GM18505 (cell line): Measurements from ENCODE around the gene SLC2A10.

ENCODE experiments used
- ATAC-seq: cut with Tn5 transposase; IDR thresholded peaks from one replicate; pipeline ENCODE4 v1.9.1; 2021; ENCODE audit not compliant: unreplicated experiment
- POLR2A ChIP-seq: IDR thresholded peaks from 4 replicates; pipeline ENCODE4 v1.6.1; 2011; ENCODE audit warnings: borderline replicate concordance; ENCODE audit not compliant: insufficient read depth, insufficient read length; ENCODE audit errors: extremely low read depth

Gene SLC2A10

DNA sequence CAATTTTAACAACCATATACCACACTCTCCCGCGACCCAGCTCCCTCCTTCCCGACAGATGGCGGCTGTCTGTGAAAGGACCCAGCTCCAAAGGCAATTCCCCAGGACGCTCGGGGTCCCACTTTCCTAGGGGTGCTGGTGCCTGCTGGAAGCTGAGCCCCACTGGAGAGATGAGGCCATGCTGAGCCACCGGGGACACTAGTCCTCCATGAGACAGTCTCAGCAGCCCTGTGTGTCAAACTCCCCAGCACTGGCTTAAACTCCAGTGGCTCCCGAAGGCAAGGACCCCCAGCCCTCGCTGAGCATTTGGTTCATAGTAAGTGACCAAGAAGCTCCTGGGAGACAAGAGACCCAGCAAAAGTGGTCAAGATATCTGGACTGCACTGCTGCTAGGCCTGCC, 52.1 kb downstream of the SLC2A10 start:
- ATAC-seq: no peak
- TF ChIP-seq POLR2A: no peak

DNA sequence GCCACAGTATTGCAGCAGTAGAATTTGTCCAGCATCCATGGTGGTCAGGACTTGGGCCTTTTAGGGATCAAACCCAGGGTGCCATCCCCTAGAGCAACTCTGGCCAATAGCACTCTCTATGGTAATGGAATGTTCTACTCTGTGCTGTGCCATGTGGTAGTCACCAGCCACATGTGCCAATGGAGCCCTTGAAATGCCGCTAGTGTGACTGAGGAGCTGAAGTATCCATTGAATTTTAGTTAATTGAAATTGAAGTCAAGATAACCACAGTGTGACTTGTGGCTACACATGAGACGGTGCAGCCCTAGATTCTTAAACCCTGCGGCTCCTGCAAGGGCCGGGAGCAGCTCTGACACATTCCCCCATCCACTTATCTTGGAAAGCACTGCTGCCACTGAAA, 54.6 kb downstream of the SLC2A10 start:
- TF ChIP-seq POLR2A: no peak
- ATAC-seq: no peak

DNA sequence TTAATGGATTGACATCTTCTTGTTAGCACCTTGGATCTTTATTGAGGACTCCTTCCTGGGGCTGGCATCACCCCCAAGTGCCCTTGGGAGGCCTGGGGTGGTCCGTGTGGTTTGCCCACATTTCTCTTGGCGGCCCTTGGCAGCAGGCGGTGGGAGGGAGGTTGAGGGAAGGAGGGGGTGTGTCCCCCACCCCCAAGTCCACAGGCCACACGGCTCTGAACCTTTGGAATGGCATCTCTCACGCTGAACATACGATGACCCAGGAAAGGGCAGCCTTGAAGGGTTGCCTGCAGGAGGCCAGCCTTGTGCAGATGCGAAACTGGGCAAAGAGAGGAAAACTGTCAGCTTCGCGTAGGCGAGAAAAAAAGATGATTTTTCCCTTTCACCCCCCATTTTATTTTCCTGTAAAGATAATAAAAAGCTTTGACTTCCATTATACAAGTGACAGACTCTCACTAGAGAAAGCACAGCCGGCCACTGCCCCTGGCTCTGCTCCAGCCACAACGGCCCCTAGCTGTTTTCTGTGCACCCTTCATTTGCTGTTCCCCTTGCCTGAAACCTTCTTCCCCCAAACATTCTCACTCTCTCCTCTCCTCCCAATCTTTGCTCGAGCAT, 56.2 kb downstream of the SLC2A10 start:
- no peak for TF ChIP-seq POLR2A
- no peak for ATAC-seq

DNA sequence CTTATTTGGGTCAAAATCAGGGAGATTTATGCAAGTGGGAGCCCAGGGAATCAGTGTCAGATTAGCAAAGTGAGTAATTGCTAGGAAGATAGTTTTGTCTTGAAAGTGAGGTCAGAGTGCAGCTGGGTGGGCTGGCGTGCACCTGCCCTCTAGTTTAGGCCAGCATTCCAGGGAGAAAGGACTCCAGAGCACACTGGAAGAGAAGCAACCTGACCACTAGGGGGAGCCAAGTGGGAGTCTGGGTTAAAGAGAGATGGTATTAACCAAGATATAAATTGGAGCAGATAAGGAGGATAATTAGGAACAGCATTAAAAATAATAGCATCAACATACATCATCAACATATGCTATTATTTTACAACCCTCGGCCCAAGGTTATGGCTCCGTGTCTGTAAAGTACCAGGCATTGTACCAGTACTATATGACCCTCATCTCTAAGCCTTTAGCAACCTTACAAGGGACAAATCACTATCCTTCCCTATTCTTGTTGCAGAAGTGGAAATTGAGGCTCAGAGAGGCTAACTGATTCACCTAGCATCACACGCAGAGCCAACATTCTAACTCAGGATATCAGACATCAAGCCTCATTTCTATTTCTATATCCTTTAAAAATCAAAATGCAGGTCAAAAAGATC, 57.8 kb downstream of the SLC2A10 start:
- ATAC-seq: no peak

DNA sequence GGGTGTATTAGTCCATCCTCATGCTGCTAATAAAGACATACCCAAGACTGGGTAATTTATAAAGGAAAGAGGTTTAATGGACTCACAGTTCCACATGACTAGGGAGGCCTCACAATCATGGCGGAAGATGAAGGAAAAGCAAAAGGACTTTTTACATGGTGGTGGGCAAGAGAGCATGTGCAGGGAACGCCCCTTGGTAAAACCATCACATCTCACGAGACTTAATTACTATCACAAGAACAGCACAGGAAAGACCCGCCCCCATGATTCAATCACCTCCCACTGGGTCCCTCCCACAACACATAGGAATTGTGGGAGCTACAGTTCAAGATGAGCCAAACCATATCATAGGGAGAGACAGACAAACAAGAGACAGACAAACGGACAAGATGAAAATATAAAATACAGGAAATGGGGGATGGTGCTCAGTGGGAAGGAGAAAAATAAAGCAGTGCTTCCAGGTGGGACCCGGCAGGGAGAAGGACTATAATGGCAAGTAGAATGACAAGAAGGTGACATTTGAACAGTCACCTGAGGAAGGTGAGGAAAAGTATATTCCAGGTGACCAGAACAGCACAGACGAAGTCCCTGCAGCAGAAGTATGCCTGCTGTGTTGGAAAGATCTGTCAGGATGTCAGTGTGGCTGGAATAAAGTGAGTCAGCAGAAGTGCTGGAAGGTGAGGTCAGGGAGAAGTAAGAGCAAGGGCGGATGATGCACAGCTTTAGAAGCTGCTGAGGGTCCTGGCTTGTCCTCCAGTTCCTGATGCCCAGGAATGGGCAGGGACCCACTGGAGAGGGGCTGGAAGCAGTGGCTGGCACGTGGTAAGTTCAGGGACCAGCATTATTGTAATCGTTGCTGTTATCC, 61.1 kb downstream of the SLC2A10 start:
- no peak for ATAC-seq
- TF ChIP-seq POLR2A: no peak

More for the DNA sequence above, 57.8 kb downstream of the SLC2A10 start:
- no peak for TF ChIP-seq POLR2A

DNA sequence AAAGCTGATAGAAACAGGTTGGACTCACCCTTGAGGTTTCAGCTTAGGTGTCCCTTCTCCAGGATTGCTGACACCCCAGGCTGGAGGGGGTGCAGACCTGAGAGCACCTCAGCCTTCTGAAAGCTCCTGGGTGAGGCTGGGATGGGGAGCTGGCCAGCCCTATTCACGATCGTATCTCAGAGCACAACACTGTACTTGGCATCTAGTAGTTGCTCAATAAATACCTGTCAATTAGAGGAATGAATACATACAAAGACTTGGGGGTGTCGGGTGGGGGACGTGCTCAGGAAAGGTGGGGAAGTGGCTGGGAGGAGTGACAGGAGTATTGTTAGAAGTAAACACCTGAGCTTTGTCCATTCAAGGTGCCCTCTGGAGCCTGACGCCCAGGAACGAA, 61.7 kb downstream of the SLC2A10 start:
- TF ChIP-seq POLR2A: no peak
- no peak for ATAC-seq

DNA sequence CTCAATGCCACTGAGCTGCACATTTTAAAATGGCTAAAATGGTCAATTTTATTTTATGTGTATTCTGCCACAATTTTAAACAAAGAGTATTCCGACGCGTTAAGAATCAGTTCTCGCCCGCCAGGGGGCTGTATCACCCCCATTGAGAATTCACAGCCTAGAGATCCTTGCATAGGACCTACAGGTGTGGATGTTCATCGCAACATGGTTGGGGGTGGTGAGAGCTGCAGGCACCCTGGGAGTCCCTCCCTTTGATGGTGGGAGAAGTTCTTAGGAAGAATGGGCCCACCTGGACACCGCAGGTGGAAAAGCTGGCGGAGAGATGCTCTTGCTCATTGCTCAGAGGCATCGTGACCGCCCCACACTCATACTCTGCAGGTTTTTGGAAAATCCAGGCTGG, 63.5 kb downstream of the SLC2A10 start:
- no peak for TF ChIP-seq POLR2A
- ATAC-seq: no peak

DNA sequence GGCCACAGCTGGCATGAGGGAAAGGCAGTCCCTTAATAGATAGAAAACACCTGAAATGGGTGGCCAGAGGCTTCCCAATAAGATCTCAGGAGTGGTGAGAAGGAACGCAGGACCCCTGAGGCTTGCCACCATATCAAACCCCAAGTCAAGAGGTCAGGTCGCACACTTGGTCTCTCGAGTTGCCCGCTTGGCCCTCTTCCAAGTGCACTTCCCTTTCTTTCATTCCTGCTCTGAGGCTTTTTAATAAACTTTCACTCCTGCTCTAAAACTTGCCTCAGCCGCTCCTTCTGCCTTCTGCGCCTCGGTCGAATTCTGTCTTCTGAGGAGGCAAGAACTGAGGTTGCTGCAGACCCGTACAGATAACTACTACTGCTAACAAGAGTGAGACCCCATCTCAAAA, 64.2 kb downstream of the SLC2A10 start:
- ATAC-seq: no peak
- no peak for TF ChIP-seq POLR2A

DNA sequence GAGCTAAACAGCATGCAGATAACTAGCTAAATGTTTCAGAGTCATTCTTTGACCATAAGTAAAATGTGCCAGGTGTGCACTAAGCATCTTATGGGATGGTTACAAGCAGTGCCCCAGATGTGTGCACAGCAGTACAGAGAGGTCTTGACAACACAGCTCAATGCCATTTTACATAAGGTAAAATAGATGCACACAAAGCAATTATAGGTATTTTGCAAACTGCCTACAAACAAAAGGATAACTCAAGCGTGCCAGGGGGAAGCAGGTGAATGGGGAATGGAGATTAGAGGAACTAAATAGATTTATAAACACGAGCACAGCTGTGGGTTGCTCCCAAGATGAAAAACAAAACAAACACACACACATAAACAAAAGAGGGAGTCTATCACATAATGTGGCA, 64.8 kb downstream of the SLC2A10 start:
- no peak for TF ChIP-seq POLR2A
- no peak for ATAC-seq

DNA sequence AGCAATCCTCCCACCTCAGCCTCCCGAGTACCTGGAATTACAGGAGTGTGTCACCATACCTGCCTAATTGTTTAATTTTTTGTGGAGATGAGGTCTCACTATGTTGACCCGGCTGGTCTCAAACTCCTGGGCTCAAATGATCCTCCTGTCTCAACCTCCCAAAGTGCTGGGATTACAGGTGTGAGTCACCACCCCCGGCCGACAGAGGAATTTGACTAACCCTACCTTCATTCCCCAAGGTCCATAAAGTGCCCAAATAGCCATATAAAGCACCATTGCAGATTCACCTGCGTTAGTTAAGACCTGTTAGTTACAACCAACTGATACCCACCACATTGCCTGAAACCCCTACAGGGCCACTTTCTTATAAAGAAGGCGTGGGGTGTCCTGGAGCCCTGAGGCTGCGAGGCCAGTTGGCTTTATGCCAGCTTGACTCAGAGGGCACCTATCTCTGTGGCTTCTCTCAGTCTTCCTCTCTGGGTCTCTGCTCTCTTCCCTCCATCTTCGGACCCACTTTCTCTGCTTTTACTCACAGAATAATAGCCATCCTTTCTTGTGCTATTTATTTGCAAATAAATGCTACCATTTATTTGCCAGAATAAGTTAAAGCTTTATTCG, 65.6 kb downstream of the SLC2A10 start:
- no peak for ATAC-seq
- TF ChIP-seq POLR2A: no peak

DNA sequence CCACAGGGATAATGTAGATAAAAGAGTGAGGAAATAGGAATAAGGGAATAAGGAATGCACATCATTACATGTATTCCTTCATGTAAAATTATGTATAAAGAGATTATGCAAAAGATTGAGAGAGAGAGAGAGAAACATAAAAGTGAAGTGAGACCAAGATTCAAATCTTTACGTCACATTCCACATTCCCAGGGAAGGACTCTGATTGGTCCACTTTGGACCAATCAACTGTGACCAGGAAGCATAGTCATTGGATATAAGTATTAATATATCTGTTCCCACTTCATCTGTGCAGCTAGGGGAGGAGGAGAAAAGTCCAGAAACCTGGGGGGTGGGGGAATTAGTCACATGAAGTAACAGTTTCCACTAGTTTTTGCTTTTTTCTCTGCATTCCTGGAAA, 66.4 kb downstream of the SLC2A10 start:
- TF ChIP-seq POLR2A: no peak
- no peak for ATAC-seq

DNA sequence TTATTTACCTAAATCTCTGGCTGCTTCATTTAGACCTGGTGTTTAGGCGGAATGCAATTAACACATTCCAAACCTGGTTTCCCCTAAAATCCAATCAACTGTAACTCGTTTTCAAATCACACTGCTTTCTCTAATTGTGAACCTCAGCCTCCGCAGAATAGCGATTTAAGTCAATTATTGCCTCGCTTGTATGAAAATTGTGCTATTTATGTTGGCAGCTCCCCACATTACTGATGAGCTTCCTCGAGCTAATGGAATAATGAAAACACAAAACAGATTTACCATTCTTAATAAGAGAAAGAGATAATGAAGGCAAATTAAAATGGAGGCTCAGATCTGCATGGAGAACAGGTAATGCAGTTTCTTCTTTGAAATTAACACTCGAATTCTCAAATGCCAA, 67.9 kb downstream of the SLC2A10 start:
- TF ChIP-seq POLR2A: no peak
- no peak for ATAC-seq

DNA sequence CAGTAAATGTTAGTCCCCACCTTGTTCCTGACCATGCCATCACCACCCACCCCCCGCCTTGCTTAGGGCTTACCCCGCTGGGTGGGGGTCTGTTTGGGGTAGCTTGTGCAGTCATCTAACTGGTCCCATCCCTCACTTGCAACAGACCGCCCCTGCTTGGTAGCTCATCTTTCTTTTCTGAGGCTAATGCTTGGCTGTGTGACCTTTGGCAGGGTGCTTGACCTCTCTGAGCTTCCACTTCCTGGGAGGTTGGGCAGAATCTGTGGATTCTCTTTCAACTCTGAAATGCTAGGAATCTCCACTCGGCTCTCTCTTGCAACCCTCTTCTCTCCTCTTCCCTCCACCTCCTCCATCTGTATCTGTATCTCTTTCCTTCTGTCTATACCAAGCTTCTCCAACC, 70.4 kb downstream of the SLC2A10 start:
- no peak for TF ChIP-seq POLR2A
- ATAC-seq: no peak

DNA sequence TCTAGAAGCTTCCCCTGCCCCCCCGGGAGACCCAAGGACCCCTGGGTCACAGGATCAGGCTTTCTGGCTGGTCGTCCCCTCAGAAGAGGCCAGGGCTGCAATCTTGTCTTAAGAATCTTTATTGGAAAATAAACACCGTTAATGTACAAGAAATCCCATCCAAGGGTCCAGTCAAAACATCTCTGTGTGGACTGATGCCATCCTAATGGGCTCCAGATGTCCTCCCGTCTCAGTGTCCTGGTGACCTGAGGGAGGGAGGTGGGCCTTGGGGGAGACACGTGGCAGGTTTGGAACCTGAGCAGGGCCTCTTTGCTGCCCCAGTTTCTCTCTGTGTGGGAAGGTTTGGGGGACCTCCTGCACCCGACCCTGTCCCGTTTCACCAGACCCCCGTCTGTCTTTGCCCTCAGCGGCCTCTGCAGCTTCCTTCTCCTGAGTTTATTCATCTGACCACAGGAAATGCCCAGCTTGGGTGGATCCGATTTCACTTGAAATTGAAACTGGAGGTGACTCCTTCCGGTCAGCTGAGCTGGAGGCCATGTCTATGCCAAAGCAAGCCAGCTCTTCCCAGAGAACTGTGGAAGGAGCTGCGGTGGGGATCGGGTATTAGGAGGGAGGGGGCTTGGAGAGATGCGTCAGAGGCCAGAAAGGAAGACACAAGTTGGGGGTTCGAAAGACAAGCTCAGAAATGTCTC, 75.1 kb downstream of the SLC2A10 start:
- ATAC-seq: no peak

More for the DNA sequence above, 75.1 kb downstream of the SLC2A10 start:
- no peak for TF ChIP-seq POLR2A
